ENCODE data around the gene PLA2G3. TPM values are rescaled to one million over a fixed set of nuclear protein-coding genes. Genes with fewer than 3 reads are reported as not detected.

The PLA2G3 gene
- total RNA-seq, 1 experiment from 2014 or later = 18.3 TPM

- TF ChIP-seq ZSCAN18 (CRISPR knock-in tag; IDR thresholded peaks at IDR 0.05) (no peak), MYBL2 (CRISPR knock-in tag; IDR thresholded peaks at IDR 0.05) (no peak), FOXP4 (CRISPR knock-in tag; IDR thresholded peaks at IDR 0.05) (no peak), CTCF (IDR thresholded peaks at IDR 0.05) (no peak), CBFB (CRISPR knock-in tag; IDR thresholded peaks at IDR 0.05; ENCODE audit: low read depth) (no peak), TEAD4 (CRISPR knock-in tag; IDR thresholded peaks at IDR 0.05) (no peak), EMX1 (CRISPR knock-in tag; IDR thresholded peaks at IDR 0.05) (no peak)
Observed at GRCh38 chr22:31086703-31087330, 53.5 kb downstream of the PLA2G3 start (continued).

- no peaks in the 10 kb centered on the region for H3K9me3 Mint-ChIP-seq
- H3K4me1 Mint-ChIP-seq = peaks cover 30% of the 10 kb centered on the region
- H3K36me3 Mint-ChIP-seq = no peaks in the 10 kb centered on the region
- ChIA-PET CTCF (interaction anchor here (0.8 to 21.8 kb wide), 13 partner anchors 10 to 163 kb away, joined by 3 to 363 read pairs (median 6); partner anchors contain the start of genes INPP5J, MORC2, PLA2G3 and SELENOM), POLR2A (interaction anchor here (1.3 to 4.2 kb wide), 5 partner anchors 11 to 135 kb away, joined by 3 to 43 read pairs (median 5); partner anchors contain the start of genes MORC2, SELENOM and TUG1)
- no peak for ATAC-seq
- TF ChIP-seq NFATC4 (CRISPR knock-in tag; IDR thresholded peaks at IDR 0.05) (no peak), KAT7 (CRISPR knock-in tag; IDR thresholded peaks at IDR 0.05; ENCODE audit: borderline replicate concordance) (no peak), HMGXB4 (CRISPR knock-in tag; IDR thresholded peaks at IDR 0.05) (no peak), OVOL2 (CRISPR knock-in tag; IDR thresholded peaks at IDR 0.05; ENCODE audit: borderline replicate concordance) (no peak), ZBTB43 (CRISPR knock-in tag; IDR thresholded peaks at IDR 0.05) (no peak), NFYB (CRISPR knock-in tag; conservative IDR thresholded peaks at IDR 0.05; ENCODE audit: low read depth) (no peak), MLX (CRISPR knock-in tag; IDR thresholded peaks at IDR 0.05) (no peak), ETV6 (CRISPR knock-in tag; IDR thresholded peaks at IDR 0.05) (no peak), ZNF416 (CRISPR knock-in tag; IDR thresholded peaks at IDR 0.05) (no peak), GTF2I (CRISPR knock-in tag; conservative IDR thresholded peaks at IDR 0.05) (no peak), FOXK1 (CRISPR knock-in tag; IDR thresholded peaks at IDR 0.05) (no peak), ZNF219 (CRISPR knock-in tag; IDR thresholded peaks at IDR 0.05; ENCODE audit: borderline replicate concordance) (no peak), CDX4 (CRISPR knock-in tag; IDR thresholded peaks at IDR 0.05; ENCODE audit: borderline replicate concordance) (no peak), GRHL2 (CRISPR knock-in tag; IDR thresholded peaks at IDR 0.05; ENCODE audit: insufficient replicate concordance, severe bottlenecking) (no peak), STAT6 (CRISPR knock-in tag; conservative IDR thresholded peaks at IDR 0.05; ENCODE audit: low read depth) (no peak)
- H3K27ac Mint-ChIP-seq = no peak overlapping the region
- peak overlapping the region; percentile 69 for H3K4me3 Mint-ChIP-seq
- peaks cover 11% of the 10 kb centered on the region for H3K27me3 Mint-ChIP-seq (ENCODE audit: low read depth)
- DNase-seq (ENCODE audit: low spot score) = no peak
Observed at GRCh38 chr22:31085928-31086327, 54.4 kb downstream of the PLA2G3 start.

Measured in WTC11 (cell line).